Sciatic nerve (tissue), 2 donors: ENCODE results near the gene KRT1. TPM values are rescaled to one million over a fixed set of nuclear protein-coding genes. Genes with fewer than 3 reads are reported as not detected.

ENCODE experiments used
- ATAC-seq: fragments of 200-7000 bp; cut with Tn5 transposase; one replicate; pipeline ENCODE4 v1.9.1; 2020; ENCODE audit warnings: mild to moderate bottlenecking, moderate library complexity
- DNase-seq: peaks from one replicate; pipeline ENCODE4 v3.0.0-alpha.2; 2020; ENCODE audit warnings: low spot score
- intact Hi-C: fragments of 100-400 bp; cut with DNase I; formaldehyde crosslinking; loops from one replicate; pipeline ENCODE4 v1.14.2; 2022
- total RNA-seq: library from RNA; stranded (reverse); fragmentation: NEBNext Ultra II Directional; extraction: Animal tissue kit (Norgen Biotek cat#: 25700); gene quantifications from one replicate; pipeline ENCODE4 v1.2.1, GENCODE V29; 2021
- donor health status: DM: no; HTN: no; CAD: no.
- donor health status: DM: no; HTN: no; CAD: no.

Gene KRT1
- total RNA-seq, 1 donor from 2014 or later = 1.3 TPM

GRCh38 chr12:52667931-52668330, 12.3 kb downstream of the KRT1 start:
- DNase-seq (no peak), ATAC-seq (no peak)
- intact Hi-C loops = no loop called here

- no peak for ATAC-seq
- DNase-seq = no peak
- intact Hi-C loops = no loop called here
Measured at GRCh38 chr12:52667509-52667908, 12.7 kb downstream of the KRT1 start.

DNA sequence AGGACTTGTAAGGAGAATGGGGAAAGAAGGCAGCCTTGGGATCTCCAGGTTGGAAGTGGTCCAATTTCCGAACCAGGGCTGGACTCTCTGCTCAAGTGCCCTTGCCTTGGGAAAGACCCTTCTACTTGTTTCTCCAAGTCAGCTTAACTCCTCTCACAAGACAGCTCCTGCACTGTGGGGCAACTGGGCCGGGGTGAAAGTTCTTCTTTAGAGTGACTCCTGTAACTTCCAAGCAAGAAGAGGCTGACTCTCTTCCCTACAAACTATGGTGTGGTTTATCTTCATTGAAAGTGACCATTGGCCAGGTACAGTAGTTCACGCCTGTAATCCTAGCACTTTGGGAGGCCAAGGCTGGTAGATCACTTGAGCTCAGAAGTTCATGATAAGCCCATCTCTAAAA, 13.7 kb downstream of the KRT1 start:
- intact Hi-C loops = no loop called here
- ATAC-seq (no peak), DNase-seq (no peak)

DNA sequence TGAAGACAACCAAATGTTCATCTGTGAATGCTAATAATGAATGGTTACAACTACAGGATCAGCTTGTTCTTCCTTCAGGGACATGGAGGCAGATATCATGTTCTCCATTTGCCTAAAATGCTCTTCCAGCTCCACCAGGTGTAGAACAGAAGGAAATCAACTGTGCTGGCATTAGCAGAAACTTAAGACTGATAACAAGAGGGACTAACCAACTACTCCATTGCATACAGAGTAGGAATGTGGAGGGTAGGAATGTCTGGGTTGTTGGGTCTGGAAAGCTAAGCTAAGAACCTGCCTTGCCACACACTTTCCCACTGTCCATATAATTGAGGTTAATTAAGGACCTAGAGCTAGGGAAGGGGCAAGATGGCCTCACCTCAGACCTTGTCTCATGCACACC, 16.8 kb downstream of the KRT1 start:
- no peak for ATAC-seq

DNA sequence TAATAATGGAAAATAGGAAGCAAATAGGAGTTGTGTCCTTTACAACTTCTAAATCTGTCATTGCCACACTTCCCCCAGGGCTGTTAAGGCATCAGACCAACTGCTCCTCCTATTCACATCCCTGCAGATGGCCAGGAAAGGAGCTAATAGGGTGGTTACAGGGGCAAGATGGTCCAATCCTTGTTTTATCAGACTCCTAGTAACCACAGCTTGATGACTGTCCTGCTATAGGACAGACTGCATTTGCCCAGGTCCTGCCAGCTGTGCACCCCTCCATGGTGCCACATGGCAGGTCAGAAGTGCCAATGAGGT, 17.3 kb downstream of the KRT1 start:
- intact Hi-C loops = no loop called here
- no peak for ATAC-seq
- DNase-seq = no peak

More for the DNA sequence above, 16.8 kb downstream of the KRT1 start:
- intact Hi-C loops = no loop called here
- no peak for DNase-seq

DNA sequence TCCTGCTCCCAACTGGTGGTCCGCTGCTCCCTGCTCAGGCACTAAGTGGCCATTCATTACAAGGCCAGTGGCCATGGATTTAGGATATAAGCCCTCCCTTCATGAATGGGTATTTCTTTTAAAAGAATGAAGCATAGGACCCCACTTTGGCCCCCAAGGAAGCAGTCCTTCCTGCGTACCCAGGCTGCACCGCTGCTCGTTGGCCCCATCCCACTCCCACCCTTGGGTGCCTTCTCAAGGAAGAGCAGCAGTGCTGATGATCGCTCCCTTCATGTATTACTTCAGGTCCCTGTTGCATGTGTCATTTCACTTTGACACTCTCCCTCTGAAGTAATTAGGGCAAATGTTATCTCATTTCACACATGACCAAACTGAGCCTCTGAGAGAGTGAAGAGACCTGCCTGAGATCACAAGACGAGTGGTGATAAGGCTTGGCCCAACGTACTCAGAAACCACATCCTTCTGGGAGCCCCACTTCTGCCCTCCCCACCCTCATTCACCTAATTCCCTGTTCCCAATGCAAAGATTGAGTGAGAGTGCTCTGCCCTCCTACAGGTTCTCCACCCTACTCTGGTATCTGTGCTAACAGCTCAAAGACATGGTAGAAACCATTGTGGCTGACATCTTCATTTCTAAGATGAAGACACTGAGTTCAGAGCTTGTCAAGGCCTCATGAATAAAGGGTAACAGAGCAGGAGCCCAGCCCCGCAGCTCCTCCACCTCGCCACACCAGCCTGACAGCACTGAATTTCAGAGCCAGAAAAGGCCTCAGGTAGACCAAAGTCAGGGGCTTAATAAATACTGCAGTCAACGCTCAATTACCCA, 17.9 kb downstream of the KRT1 start:
- DNase-seq (no peak), ATAC-seq (no peak)
- intact Hi-C loops = no loop called here

DNA sequence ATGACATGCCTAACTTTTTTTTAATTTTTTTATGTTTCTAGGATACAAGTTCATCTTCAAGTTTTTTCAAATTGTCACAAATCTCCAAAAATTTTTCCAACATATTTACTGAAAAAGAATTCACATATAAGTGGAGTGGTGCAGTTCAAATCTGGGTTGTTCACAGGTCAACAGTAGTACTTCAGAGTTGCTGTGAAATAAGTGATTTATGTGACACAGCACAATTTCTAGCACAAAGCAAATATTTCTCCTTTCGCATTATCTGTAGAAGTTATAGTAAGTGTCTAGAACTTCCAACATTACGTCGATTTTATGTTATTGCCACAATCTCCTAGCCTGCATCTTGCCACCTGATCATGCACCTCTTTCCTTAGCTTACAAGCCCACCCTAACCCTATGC, 18.5 kb downstream of the KRT1 start:
- no peak for DNase-seq
- intact Hi-C loops = no loop called here
- no peak for ATAC-seq

GRCh38 chr12:52660934-52661499, 19.2 kb downstream of the KRT1 start:
- no peak for ATAC-seq
- no peak for DNase-seq
- intact Hi-C loops = no loop called here

DNA sequence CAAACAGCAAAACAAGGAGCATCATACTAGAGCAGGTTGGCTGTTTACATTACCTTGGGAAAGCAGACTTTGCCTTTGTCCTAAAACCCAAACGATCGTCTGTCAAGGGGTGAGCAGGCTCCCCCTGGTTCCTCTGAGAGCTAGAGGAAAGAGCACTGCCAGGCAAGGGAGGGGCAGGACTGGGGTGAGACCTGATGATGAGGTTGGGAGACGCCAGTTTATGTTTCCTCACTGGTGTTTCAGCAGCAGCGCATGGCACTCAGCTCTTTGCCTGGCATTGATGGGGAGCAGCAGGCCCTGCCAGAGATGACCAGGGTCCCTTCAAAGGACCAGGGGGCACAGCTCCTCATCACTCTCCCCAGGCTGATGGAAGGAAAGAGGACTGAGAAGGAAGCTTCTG, 20.3 kb downstream of the KRT1 start:
- ATAC-seq = no peak
- DNase-seq = no peak
- intact Hi-C loops = no loop called here

- DNase-seq = no peak
- intact Hi-C loops = no loop called here
- no peak for ATAC-seq
Measured at GRCh38 chr12:52659395-52659794, 20.8 kb downstream of the KRT1 start.

DNA sequence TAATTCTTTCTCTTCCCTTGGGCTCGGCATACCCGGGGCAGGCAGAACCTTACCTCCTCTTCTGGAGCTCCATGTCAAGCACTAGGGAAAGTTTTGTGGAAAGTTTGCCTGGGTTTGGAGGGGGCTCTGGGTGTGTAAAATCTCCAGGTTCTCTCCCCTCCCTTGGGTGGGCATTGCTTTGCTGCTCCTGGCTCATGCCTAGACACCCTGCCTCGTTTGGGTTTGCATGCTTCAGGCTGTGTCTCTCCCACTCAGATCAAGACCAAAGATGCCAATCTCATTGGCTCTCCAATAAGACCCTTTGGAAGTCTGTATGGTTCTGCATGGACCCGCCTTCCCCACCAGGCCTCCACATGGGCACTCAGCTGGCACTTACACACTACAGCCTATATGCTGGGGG, 22.0 kb downstream of the KRT1 start:
- intact Hi-C loops = no loop called here
- ATAC-seq = no peak
- DNase-seq = no peak

- ATAC-seq (no peak), DNase-seq (no peak)
- intact Hi-C loops = no loop called here
Measured at GRCh38 chr12:52657250-52657902, 22.8 kb downstream of the KRT1 start.

DNA sequence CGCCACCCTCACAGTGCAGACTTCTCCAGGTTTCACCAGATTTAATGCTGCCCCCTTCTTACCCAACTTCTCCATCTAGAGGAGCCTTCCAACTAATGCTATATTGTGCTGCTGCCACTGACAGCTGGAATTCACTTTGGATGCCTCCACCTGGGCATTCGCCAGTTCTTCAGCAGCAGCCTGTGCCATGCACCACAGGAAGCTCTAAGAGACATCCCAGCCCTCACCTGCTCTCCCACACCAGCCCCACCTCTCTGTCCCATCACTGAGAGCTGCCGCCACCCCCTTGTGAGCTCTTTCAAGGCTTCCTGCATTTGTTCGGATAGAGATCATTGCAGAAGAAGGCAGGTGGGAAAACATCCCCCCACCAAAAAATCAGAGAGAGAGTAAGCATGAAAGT, 23.6 kb downstream of the KRT1 start:
- no peak for DNase-seq
- no peak for ATAC-seq
- intact Hi-C loops = no loop called here

DNA sequence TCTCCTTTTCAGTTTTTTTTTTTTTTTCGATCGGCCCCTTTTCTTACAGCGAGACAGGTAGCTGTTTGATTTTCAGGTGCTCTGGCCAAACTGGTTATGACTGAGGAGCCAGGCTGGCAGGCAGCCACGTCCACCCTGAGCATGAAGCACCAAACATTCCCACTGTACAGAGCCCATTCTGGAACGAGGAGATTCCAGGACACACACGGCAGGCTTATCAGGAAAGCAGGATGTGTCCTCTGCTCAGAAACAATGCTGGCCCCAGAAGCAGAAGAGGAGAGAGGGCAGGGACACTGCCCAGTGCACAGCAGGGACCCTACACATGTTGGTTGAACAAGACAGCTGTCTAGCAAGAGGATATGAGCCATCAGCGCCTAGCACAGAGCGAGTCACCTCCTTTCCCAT, 24.5 kb downstream of the KRT1 start:
- ATAC-seq = no peak
- intact Hi-C loops = no loop called here
- no peak for DNase-seq

DNA sequence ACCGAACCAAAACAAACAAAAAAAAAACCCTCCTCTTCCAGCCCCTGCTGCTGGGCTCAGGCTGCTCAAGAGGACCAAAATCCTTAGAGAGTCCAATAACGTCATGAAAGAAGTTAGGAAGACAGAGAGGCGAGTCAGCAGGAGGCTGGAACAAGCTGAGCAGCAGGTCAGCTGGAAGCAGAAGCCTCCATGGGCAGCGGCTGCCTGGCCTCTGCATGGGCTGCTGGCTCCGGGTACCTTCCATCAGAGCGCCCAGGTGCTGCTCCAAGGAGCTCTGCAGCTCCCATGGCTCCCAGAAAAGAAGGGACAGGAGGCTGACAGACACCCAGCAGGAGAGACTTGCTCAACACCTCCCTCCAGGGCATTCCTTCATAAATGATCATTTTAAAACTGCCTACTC, 25.0 kb downstream of the KRT1 start:
- intact Hi-C loops = no loop called here
- DNase-seq (no peak), ATAC-seq (no peak)

DNA sequence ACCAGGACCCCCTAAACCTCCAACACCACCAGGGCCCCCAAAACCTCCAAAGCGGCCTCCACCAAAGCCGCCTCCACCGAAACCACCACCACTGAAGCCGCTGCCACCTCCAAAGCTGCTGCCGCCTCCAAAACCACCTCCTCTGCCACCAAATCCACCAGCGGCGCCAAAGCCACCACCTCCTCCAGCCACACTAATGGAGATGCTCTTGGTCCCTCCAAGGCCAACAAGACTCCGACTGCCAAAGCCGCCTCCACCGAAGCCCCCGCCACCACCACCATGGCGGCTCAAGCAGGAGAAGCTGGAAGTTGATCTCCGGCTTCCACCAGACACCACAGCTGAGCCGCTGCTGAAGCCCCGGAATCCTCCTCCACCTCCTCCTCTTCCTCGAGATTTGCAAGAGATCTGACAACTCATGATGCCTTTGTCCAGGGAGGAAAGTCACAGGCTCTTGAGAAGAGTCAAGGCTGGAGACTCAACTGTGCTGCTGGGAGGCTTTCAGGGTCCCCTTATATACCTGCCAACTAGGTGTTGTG, 28.4 kb downstream of the KRT1 start, which contains the start of gene KRT2:
Gene KRT2 (minus strand): TSS at position 486 of the 536 bp plus-strand sequence. CDS start 69 bp downstream, at position 417.
- intact Hi-C loops = no loop called here
- no peak for ATAC-seq
- no peak for DNase-seq

GRCh38 chr12:52650520-52651081, 29.6 kb downstream of the KRT1 start:
- intact Hi-C loops = no loop called here
- no peak for DNase-seq
- no peak for ATAC-seq

DNA sequence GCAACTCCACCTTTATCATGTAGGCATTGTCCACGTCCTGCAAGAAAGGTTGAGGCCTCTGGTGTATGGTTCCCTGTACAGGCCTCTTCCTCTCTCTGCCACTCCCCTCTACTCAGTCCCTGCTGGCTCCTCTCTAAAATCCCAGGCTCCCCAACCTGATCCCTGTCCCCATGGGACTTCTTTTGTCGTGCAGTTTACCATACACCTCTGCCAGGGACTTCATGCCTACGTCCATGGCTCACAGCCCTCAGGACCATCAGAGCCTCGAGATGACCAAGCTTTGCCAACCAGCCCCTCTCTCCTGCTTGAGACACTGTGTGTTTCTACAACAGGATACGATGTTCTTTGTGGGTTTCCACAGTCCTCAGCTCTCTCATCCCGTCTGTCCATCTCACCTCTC, 31.1 kb downstream of the KRT1 start:
- ATAC-seq = no peak
- intact Hi-C loops = no loop called here
- DNase-seq = no peak

GRCh38 chr12:52648012-52648550, 32.1 kb downstream of the KRT1 start:
- ATAC-seq = no peak
- intact Hi-C loops = no loop called here
- DNase-seq = no peak

DNA sequence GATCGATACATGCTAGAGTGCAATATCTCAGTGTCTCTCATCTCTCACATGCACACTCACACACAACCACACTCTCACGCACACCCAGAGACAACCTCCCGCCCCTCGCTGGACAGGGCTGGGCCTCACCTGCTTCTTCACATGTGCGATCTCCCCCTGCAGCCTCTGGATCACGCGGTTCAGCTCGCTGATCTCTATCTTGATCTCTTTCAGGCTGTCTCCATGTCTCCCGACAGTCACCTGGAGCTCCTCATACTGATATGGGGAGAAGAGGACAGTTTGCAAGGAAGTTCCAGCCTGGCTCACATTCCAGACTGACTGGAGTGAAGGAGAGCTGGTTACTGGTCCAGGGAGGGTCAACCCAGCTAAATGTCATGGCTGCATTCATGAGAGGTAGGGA, 32.6 kb downstream of the KRT1 start:
- no peak for DNase-seq
- intact Hi-C loops = no loop called here
- no peak for ATAC-seq
